ENCODE results near the gene LCP1. TPM values are rescaled to one million over a fixed set of nuclear protein-coding genes. Genes with fewer than 3 reads are reported as not detected.

LCP1 gene
- total and polyA plus RNA-seq, 2 of the 13 experiments (the other 11 are each of a cell fraction or from before 2014, with no cell fraction given) = 1.6 TPM

DNA sequence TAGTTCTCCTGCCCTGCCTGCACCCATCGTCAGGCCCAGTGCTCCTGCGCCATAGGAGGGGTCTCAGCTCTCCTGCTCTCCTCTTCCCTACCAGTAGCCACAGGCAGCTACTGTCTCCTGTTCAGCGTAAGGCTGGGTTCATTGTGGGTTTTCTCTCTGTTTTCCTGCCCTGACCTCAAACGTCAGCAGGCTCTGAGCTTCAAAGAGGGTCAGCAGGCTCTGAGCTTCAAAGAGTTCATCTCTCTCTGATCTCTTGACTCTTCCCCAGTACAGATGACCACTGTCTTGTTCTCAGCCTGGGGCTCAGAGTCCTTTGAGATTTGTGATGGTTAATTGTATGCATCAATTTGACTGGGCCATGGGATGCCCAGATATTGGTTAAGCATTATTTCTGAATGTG, 72.5 kb downstream of the LCP1 start (continued):
- TF ChIP-seq, protein P1, sequence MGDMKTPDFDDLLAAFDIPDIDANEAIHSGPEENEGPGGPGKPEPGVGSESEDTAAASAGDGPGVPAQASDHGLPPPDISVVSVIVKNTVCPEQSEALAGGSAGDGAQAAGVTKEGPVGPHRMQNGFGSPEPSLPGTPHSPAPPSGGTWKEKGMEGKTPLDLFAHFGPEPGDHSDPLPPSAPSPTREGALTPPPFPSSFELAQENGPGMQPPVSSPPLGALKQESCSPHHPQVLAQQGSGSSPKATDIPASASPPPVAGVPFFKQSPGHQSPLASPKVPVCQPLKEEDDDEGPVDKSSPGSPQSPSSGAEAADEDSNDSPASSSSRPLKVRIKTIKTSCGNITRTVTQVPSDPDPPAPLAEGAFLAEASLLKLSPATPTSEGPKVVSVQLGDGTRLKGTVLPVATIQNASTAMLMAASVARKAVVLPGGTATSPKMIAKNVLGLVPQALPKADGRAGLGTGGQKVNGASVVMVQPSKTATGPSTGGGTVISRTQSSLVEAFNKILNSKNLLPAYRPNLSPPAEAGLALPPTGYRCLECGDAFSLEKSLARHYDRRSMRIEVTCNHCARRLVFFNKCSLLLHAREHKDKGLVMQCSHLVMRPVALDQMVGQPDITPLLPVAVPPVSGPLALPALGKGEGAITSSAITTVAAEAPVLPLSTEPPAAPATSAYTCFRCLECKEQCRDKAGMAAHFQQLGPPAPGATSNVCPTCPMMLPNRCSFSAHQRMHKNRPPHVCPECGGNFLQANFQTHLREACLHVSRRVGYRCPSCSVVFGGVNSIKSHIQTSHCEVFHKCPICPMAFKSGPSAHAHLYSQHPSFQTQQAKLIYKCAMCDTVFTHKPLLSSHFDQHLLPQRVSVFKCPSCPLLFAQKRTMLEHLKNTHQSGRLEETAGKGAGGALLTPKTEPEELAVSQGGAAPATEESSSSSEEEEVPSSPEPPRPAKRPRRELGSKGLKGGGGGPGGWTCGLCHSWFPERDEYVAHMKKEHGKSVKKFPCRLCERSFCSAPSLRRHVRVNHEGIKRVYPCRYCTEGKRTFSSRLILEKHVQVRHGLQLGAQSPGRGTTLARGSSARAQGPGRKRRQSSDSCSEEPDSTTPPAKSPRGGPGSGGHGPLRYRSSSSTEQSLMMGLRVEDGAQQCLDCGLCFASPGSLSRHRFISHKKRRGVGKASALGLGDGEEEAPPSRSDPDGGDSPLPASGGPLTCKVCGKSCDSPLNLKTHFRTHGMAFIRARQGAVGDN (CRISPR knock-in tag; IDR thresholded peaks at IDR 0.05) = peak; percentile 50
- TF ChIP-seq, protein P2, sequence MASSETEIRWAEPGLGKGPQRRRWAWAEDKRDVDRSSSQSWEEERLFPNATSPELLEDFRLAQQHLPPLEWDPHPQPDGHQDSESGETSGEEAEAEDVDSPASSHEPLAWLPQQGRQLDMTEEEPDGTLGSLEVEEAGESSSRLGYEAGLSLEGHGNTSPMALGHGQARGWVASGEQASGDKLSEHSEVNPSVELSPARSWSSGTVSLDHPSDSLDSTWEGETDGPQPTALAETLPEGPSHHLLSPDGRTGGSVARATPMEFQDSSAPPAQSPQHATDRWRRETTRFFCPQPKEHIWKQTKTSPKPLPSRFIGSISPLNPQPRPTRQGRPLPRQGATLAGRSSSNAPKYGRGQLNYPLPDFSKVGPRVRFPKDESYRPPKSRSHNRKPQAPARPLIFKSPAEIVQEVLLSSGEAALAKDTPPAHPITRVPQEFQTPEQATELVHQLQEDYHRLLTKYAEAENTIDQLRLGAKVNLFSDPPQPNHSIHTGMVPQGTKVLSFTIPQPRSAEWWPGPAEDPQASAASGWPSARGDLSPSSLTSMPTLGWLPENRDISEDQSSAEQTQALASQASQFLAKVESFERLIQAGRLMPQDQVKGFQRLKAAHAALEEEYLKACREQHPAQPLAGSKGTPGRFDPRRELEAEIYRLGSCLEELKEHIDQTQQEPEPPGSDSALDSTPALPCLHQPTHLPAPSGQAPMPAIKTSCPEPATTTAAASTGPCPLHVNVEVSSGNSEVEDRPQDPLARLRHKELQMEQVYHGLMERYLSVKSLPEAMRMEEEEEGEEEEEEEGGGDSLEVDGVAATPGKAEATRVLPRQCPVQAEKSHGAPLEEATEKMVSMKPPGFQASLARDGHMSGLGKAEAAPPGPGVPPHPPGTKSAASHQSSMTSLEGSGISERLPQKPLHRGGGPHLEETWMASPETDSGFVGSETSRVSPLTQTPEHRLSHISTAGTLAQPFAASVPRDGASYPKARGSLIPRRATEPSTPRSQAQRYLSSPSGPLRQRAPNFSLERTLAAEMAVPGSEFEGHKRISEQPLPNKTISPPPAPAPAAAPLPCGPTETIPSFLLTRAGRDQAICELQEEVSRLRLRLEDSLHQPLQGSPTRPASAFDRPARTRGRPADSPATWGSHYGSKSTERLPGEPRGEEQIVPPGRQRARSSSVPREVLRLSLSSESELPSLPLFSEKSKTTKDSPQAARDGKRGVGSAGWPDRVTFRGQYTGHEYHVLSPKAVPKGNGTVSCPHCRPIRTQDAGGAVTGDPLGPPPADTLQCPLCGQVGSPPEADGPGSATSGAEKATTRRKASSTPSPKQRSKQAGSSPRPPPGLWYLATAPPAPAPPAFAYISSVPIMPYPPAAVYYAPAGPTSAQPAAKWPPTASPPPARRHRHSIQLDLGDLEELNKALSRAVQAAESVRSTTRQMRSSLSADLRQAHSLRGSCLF (CRISPR knock-in tag; IDR thresholded peaks at IDR 0.05; ENCODE audit: borderline replicate concordance) = no peak
- TF ChIP-seq, protein P3, sequence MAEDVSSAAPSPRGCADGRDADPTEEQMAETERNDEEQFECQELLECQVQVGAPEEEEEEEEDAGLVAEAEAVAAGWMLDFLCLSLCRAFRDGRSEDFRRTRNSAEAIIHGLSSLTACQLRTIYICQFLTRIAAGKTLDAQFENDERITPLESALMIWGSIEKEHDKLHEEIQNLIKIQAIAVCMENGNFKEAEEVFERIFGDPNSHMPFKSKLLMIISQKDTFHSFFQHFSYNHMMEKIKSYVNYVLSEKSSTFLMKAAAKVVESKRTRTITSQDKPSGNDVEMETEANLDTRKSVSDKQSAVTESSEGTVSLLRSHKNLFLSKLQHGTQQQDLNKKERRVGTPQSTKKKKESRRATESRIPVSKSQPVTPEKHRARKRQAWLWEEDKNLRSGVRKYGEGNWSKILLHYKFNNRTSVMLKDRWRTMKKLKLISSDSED (CRISPR knock-in tag; IDR thresholded peaks at IDR 0.05) = no peak
- TF ChIP-seq, protein P4, sequence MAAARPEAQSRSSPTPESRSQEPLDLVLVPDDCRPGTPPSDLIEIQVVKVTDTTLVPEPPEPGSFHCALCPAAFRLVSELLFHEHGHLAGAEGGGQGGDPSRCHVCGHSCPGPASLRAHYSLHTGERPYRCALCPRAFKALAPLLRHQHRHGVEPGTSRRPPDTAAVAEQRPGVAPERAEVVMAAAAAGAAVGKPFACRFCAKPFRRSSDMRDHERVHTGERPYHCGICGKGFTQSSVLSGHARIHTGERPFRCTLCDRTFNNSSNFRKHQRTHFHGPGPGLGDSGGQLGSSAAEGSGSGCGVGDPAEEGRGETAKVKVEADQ (CRISPR knock-in tag; IDR thresholded peaks at IDR 0.05; ENCODE audit: borderline replicate concordance) = no peak
- TF ChIP-seq SMARCE1 (IDR thresholded peaks at IDR 0.05; ENCODE audit: borderline replicate concordance) (no peak), SETDB1 (CRISPR knock-in tag; IDR thresholded peaks at IDR 0.05; ENCODE audit: borderline replicate concordance) (no peak), CBX2 (IDR thresholded peaks at IDR 0.05; ENCODE audit: low read depth, low read length) (no peak), CBX2 (CRISPR knock-in tag; IDR thresholded peaks at IDR 0.05; ENCODE audit: low read depth) (no peak), ZNF510 (CRISPR knock-in tag; IDR thresholded peaks at IDR 0.05; ENCODE audit: low read depth) (no peak), RBFOX2 (IDR thresholded peaks at IDR 0.05; ENCODE audit: low read depth, low read length) (no peak), ZBTB7B (CRISPR knock-in tag; IDR thresholded peaks at IDR 0.05) (0 out of 2 replicates have a peak, but pooled peaks have one; percentile 57), HNRNPLL (IDR thresholded peaks at IDR 0.05; ENCODE audit: low read depth, low read length, poor library complexity, severe bottlenecking) (no peak), ZNF24 (IDR thresholded peaks at IDR 0.05) (no peak), SP140L (CRISPR knock-in tag; IDR thresholded peaks at IDR 0.05; ENCODE audit: borderline replicate concordance) (no peak), NR3C1 (CRISPR knock-in tag; IDR thresholded peaks at IDR 0.05) (no peak), GPN1 (CRISPR knock-in tag; IDR thresholded peaks at IDR 0.05; ENCODE audit: borderline replicate concordance) (no peak)
- TF ChIP-seq, protein P5, sequence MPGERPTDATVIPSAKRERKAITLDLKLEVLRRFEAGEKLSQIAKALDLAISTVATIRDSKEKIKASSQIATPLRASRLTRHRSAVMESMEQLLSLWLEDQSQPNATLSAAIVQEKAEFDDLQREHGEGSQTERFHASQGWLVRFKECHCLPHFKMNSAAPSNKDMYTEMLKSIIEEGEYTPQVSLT (CRISPR knock-in tag; IDR thresholded peaks at IDR 0.05; ENCODE audit: borderline replicate concordance, low read depth) = no peak
